ENCODE measurements around the gene CDH20. TPM values are rescaled to one million over a fixed set of nuclear protein-coding genes. Genes with fewer than 3 reads are reported as not detected.

The CDH20 gene
- total RNA-seq, 1 experiment from 2014 or later, result not detected

DNA sequence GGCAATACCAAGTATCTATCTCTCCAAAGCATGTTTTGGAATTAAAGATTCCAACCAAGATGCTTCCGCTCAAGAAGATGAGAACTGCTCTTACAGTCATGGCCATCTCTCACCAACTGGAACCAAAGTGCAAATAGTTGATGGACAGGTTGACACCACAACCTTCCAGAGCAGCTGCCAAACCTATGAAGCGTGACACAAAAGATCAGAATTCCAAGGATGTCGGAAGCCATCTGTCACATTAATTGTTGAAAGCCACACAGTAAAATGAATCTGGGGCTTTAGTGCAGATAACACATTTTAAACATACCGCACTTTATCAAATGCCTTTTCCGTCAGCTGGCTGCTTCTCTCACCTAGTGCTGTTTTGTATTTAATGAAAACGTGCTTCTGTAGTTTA lies 195.7 kb downstream of the CDH20 start:
- Histone ChIP-seq H3K4me1 (ENCODE audit: control insufficient read depth in 1 of 2, insufficient read depth in 2 of 2, low read length in 2 of 2) (no peaks in the 10 kb centered on the region), H4K20me1 (ENCODE audit: insufficient read depth) (no peaks in the 10 kb centered on the region), H3K9ac (ENCODE audit: low read length) (no peak overlapping the region), H2AFZ (ENCODE audit: low read depth, low read length, poor library complexity, severe bottlenecking) (no peak overlapping the region), H3K9me3 (ENCODE audit: control insufficient read depth in 1 of 2, insufficient read depth in 1 of 2, low read depth in 1 of 2, low read length in 2 of 2) (no peaks in the 10 kb centered on the region), H3K27me3 (ENCODE audit: insufficient read depth, low read length) (peaks cover 12% of the 10 kb centered on the region), H3K4me3 (replicated peaks in 1 of 2; ENCODE audit: low read depth in 1 of 2, low read length in 2 of 2) (no peak overlapping the region), H3K79me2 (ENCODE audit: insufficient read depth, low read length) (no peaks in the 10 kb centered on the region), H3K27ac (ENCODE audit: low read depth, low read length) (no peak overlapping the region), H3K36me3 (ENCODE audit: control insufficient read depth in 1 of 2, insufficient read depth in 2 of 2, low read length in 2 of 2) (no peaks in the 10 kb centered on the region), H3K9me2 (ENCODE audit: insufficient read depth) (no peaks in the 10 kb centered on the region), H3K4me2 (ENCODE audit: low read length) (no peak overlapping the region)
- TF ChIP-seq EZH2phosphoT487 (IDR thresholded peaks at IDR 0.05; ENCODE audit: borderline replicate concordance), result no peak
- no peak for TF ChIP-seq ZBTB33 (IDR thresholded peaks at IDR 0.05; ENCODE audit: extremely low read depth, insufficient replicate concordance, low read length)
- TF ChIP-seq TCF7L2 (IDR thresholded peaks at IDR 0.05; ENCODE audit: borderline replicate concordance, extremely low read depth, insufficient read depth, insufficient read length), result no peak
- intact Hi-C loops (cut with micrococcal nuclease), result no loop called here
- ChIA-PET CTCF (no interaction called here), RAD21 (ENCODE audit: low non-redundant PET in 1 of 2, low total read pairs in 2 of 2, uncharacterized antibody in 2 of 2, unreplicated experiment in 2 of 2) (no interaction called here), POLR2A (no interaction called here)
- no TSS peak for BruUV-seq (replicated peaks)
- ATAC-seq (no peak), DNase-seq (ENCODE audit: low read depth, low spot score) (no peak)

DNA sequence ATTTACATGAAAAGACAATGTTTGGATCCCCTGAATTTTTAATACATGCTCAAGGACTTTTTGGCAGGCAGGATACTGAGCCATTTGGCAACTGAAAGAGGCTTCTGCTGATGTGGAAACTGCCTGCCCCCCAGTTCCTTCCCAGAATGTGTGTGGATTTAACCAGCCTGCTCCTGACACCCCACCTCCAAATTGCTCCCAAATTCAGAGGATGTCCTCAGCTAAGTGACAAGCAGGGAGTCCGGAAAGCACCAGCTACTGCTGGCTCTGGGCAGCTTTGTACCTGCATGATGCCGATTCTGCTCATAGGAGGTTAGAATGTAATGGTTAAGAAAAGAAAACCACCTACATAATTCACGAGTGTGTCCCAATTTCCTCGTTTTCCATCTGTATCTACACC lies 197.5 kb downstream of the CDH20 start:
- CTCF ChIA-PET, result no interaction called here
- RAD21 ChIA-PET (ENCODE audit: low non-redundant PET in 1 of 2, low total read pairs in 2 of 2, uncharacterized antibody in 2 of 2, unreplicated experiment in 2 of 2), result no interaction called here
- BruUV-seq (replicated peaks), result no TSS peak
- no peak overlapping the region for H3K4me2 ChIP-seq (ENCODE audit: low read length)
- no peaks in the 10 kb centered on the region for H4K20me1 ChIP-seq (ENCODE audit: insufficient read depth)
- no peaks in the 10 kb centered on the region for H3K79me2 ChIP-seq (ENCODE audit: insufficient read depth, low read length)
- H3K4me1 ChIP-seq (ENCODE audit: control insufficient read depth in 1 of 2, insufficient read depth in 2 of 2, low read length in 2 of 2), result no peaks in the 10 kb centered on the region
- H3K4me3 ChIP-seq (replicated peaks in 1 of 2; ENCODE audit: low read depth in 1 of 2, low read length in 2 of 2), result no peak overlapping the region
- H3K36me3 ChIP-seq (ENCODE audit: control insufficient read depth in 1 of 2, insufficient read depth in 2 of 2, low read length in 2 of 2), result no peaks in the 10 kb centered on the region
- no peak overlapping the region for H2AFZ ChIP-seq (ENCODE audit: low read depth, low read length, poor library complexity, severe bottlenecking)
- H3K27ac ChIP-seq (ENCODE audit: low read depth, low read length), result no peak overlapping the region
- H3K27me3 ChIP-seq (ENCODE audit: insufficient read depth, low read length), result peaks cover 12% of the 10 kb centered on the region
- DNase-seq (ENCODE audit: low read depth, low spot score) (no peak), ATAC-seq (no peak)
- H3K9me2 ChIP-seq (ENCODE audit: insufficient read depth), result no peaks in the 10 kb centered on the region
- H3K9ac ChIP-seq (ENCODE audit: low read length), result no peak overlapping the region
- TF ChIP-seq TCF7L2 (IDR thresholded peaks at IDR 0.05; ENCODE audit: borderline replicate concordance, extremely low read depth, insufficient read depth, insufficient read length) (no peak), FOSL1 (IDR thresholded peaks at IDR 0.05; ENCODE audit: low read depth) (no peak), ZFX (IDR thresholded peaks at IDR 0.05) (no peak)
- POLR2A ChIA-PET, result no interaction called here
- no peaks in the 10 kb centered on the region for H3K9me3 ChIP-seq (ENCODE audit: control insufficient read depth in 1 of 2, insufficient read depth in 1 of 2, low read depth in 1 of 2, low read length in 2 of 2)
- intact Hi-C loops (cut with micrococcal nuclease), result no loop called here
